GM23248 (cell line): Measurements from ENCODE around the gene SPEF2. TPM values are rescaled to one million over a fixed set of nuclear protein-coding genes. Genes with fewer than 3 reads are reported as not detected.
"Not testable (repeated sequence)": the region's sequence is repeated elsewhere in the genome, so short reads cannot be mapped to it uniquely, and the experiment has no call there.

Experiments used
- DNase-seq: peaks from one replicate; pipeline ENCODE4 v3.0.0-alpha.2; 2015
- H2AFZ ChIP-seq: fragments of 200-600 bp; sonication (generic); 2 replicates; pipeline ENCODE4 v1.6.1; 2016; ENCODE audit warnings: antibody characterized with exemption
- H3F3A ChIP-seq: fragments of 200-600 bp; sonication (generic); 2 replicates; pipeline ENCODE4 v1.6.1; 2016; ENCODE audit warnings: mild to moderate bottlenecking, antibody characterized with exemption, mixed run types; ENCODE audit not compliant: insufficient read depth
- H3K27ac ChIP-seq: fragments of 200-600 bp; sonication (generic); 2 replicates; pipeline ENCODE4 v1.5.1; 2016; ENCODE audit warnings: mild to moderate bottlenecking
- H3K27me3 ChIP-seq: fragments of 200-600 bp; sonication (generic); replicated peaks from 2 replicates; pipeline ENCODE4 v1.6.1; 2016; ENCODE audit warnings: mild to moderate bottlenecking; ENCODE audit not compliant: insufficient read depth
- H3K36me3 ChIP-seq: fragments of 200-600 bp; sonication (generic); 2 replicates; pipeline ENCODE4 v1.6.1; 2016; ENCODE audit warnings: low read depth, mild to moderate bottlenecking
- H3K4me1 ChIP-seq: fragments of 200-600 bp; sonication (generic); 2 replicates; pipeline ENCODE4 v1.6.1; 2016; ENCODE audit warnings: mild to moderate bottlenecking; ENCODE audit not compliant: insufficient read depth
- H3K4me2 ChIP-seq: fragments of 200-600 bp; sonication (generic); one replicate; pipeline ENCODE4 v1.6.1; 2016; ENCODE audit warnings: mild to moderate bottlenecking; ENCODE audit not compliant: unreplicated experiment
- H3K4me3 ChIP-seq: fragments of 200-600 bp; sonication (generic); 2 replicates; pipeline ENCODE4 v1.5.1; 2016; ENCODE audit warnings: mild to moderate bottlenecking
- H3K79me2 ChIP-seq: fragments of 200-600 bp; sonication (generic); 2 replicates; pipeline ENCODE4 v1.6.1; 2016; ENCODE audit warnings: mild to moderate bottlenecking; ENCODE audit not compliant: insufficient read depth
- H3K9ac ChIP-seq: fragments of 200-600 bp; sonication (generic); 2 replicates; pipeline ENCODE4 v1.6.1; 2016; ENCODE audit warnings: mild to moderate bottlenecking
- H3K9me2 ChIP-seq: fragments of 200-600 bp; sonication (generic); 2 replicates; pipeline ENCODE4 v1.6.1; 2016; ENCODE audit warnings: mixed run types, mild to moderate bottlenecking, moderate library complexity; ENCODE audit not compliant: insufficient read depth
- H3K9me3 ChIP-seq: fragments of 200-600 bp; sonication (generic); one replicate; pipeline ENCODE4 v1.6.1; 2017; ENCODE audit warnings: low read depth
- H4K20me1 ChIP-seq: fragments of 200-600 bp; sonication (generic); 2 replicates; pipeline ENCODE4 v1.6.0; 2016; ENCODE audit not compliant: insufficient read depth
- EZH2 ChIP-seq: fragments of 200-600 bp; sonication (generic); IDR thresholded peaks from 2 replicates; pipeline ENCODE4 v1.6.1; 2018; ENCODE audit warnings: antibody characterized with exemption, mild to moderate bottlenecking; ENCODE audit not compliant: insufficient read depth, poor library complexity, severe bottlenecking
- EZH2phosphoT487 ChIP-seq: fragments of 200-600 bp; sonication (generic); IDR thresholded peaks from 2 replicates; pipeline ENCODE4 v1.6.1; 2018; ENCODE audit warnings: antibody characterized with exemption, moderate library complexity, mild to moderate bottlenecking, low read depth; ENCODE audit not compliant: insufficient read depth
- WGBS, 2 experiments: methylation state at CpG; one replicate each; pipeline ENCODE4 v1.1.6; 2015 to 2017; ENCODE audit warnings: low lambda C conversion rate in 2 of 2, low coverage in 1 of 2; ENCODE audit errors: missing lambda C conversion rate in 2 of 2; 5-methylcytosine and 5-hydroxymethylcytosine counted together
- in situ Hi-C: fragments of 300-500 bp; cut with MboI; formaldehyde crosslinking; loops from 2 replicates; pipeline ENCODE4 v1.15.0; 2020
- polyA plus RNA-seq: library from polyadenylated mRNA; unstranded; fragments of >200 nt; fragmentation: Nextera tagmentation; extraction: Ambion mirVana; gene quantifications from 2 replicates; pipeline ENCODE4 v1.2.1, GENCODE V29; 2016
- total RNA-seq: library from RNA; depleted of rRNA; stranded (reverse); fragments of >200 nt; shearing (Covaris generic); gene quantifications from 2 replicates; pipeline ENCODE4 v1.2.3, GENCODE V29; 2014

The SPEF2 gene
- total and polyA plus RNA-seq, 2 experiments from 2014 or later, result 5.3 to 6.7 TPM

GRCh38 chr5:35671541-35672295 is 54.1 kb downstream of the SPEF2 start:
- Histone ChIP-seq H4K20me1 (no peaks in the 10 kb centered on the region), H3K9me2 (no peaks in the 10 kb centered on the region), H3K4me2 (no peak overlapping the region), H3K27ac (no peak overlapping the region), H2AFZ (no peak overlapping the region), H3K79me2 (no peaks in the 10 kb centered on the region), H3K36me3 (no peaks in the 10 kb centered on the region), H3F3A (peaks cover 4% of the 10 kb centered on the region; the same call in 1 of the 2 replicates), H3K4me3 (no peak overlapping the region), H3K4me1 (no peaks in the 10 kb centered on the region), H3K9ac (no peak overlapping the region), H3K27me3 (no peaks in the 10 kb centered on the region), H3K9me3 (no peaks in the 10 kb centered on the region)
- 95 to 98% methylated on average over 5 of the region's 5 CpGs for WGBS, 2 experiments
- TF ChIP-seq EZH2phosphoT487, result no peak
- no peak for TF ChIP-seq EZH2
- no peak for DNase-seq
- in situ Hi-C loops, result no loop called here

DNA sequence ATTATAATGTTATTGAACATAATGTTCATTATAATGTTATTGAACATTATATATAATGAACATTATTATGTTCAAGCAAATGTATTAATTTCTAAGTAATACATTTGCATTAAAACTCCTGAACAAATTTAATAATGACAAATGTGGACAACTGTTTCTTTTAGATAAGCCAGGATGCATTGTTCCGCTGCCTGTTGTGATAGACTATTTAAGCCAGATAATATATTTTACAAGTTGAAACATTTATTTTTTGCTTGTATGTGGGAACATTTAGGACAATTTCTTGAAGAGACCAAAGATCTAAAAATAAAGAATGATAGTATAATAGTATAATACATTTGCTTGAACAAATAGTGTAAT is 54.6 kb downstream of the SPEF2 start:
- H3K9ac ChIP-seq, H2AFZ ChIP-seq, DNase-seq, H3K4me3 ChIP-seq, in situ Hi-C loops, H3K4me2 ChIP-seq, H3K79me2 ChIP-seq, H3K9me2 ChIP-seq, H3F3A ChIP-seq, H3K27me3 ChIP-seq, H4K20me1 ChIP-seq, H3K9me3 ChIP-seq, H3K4me1 ChIP-seq, H3K36me3 ChIP-seq, H3K27ac ChIP-seq: not testable (repeated sequence)
- 94 to 100% methylated on average over 1 of the region's 1 CpG for WGBS, 2 experiments

- peaks cover 4% of the 10 kb centered on the region; the same call in 1 of the 2 replicates for H3F3A ChIP-seq
- H3K9ac ChIP-seq, result no peak overlapping the region
- H3K27me3 ChIP-seq, result no peaks in the 10 kb centered on the region
- no peaks in the 10 kb centered on the region for H3K79me2 ChIP-seq
- H3K36me3 ChIP-seq, result no peaks in the 10 kb centered on the region
- WGBS, 2 experiments, result 50 to 59% methylated on average over 1 of the region's 1 CpG
- no peaks in the 10 kb centered on the region for H3K9me3 ChIP-seq
- no peaks in the 10 kb centered on the region for H4K20me1 ChIP-seq
- in situ Hi-C loops, result no loop called here
- no peaks in the 10 kb centered on the region for H3K9me2 ChIP-seq
- no peak overlapping the region for H2AFZ ChIP-seq
- no peak for DNase-seq
- no peak overlapping the region for H3K4me2 ChIP-seq
- no peak for TF ChIP-seq EZH2
- no peak for TF ChIP-seq EZH2phosphoT487
- no peak overlapping the region for H3K4me3 ChIP-seq
- H3K27ac ChIP-seq, result no peak overlapping the region
- H3K4me1 ChIP-seq, result no peaks in the 10 kb centered on the region
Measured at GRCh38 chr5:35672995-35673394, 55.3 kb downstream of the SPEF2 start.

- no peak overlapping the region for H3K27ac ChIP-seq
- WGBS, 2 experiments, result 64 to 73% methylated on average over 2 of the region's 2 CpGs
- H3K4me1 ChIP-seq, result no peaks in the 10 kb centered on the region
- no peak for DNase-seq
- no peaks in the 10 kb centered on the region for H3K9me2 ChIP-seq
- no peaks in the 10 kb centered on the region for H3K79me2 ChIP-seq
- no peaks in the 10 kb centered on the region for H4K20me1 ChIP-seq
- no peak overlapping the region for H3K9ac ChIP-seq
- H3K27me3 ChIP-seq, result no peaks in the 10 kb centered on the region
- no peak overlapping the region for H2AFZ ChIP-seq
- H3K36me3 ChIP-seq, result no peaks in the 10 kb centered on the region
- no peaks in the 10 kb centered on the region for H3K9me3 ChIP-seq
- no peak for TF ChIP-seq EZH2
- TF ChIP-seq EZH2phosphoT487, result no peak
- peaks cover 4% of the 10 kb centered on the region; the same call in 1 of the 2 replicates for H3F3A ChIP-seq
- no peak overlapping the region for H3K4me3 ChIP-seq
- in situ Hi-C loops, result no loop called here
- no peak overlapping the region for H3K4me2 ChIP-seq
Measured at GRCh38 chr5:35674049-35674448, 56.4 kb downstream of the SPEF2 start.

DNA sequence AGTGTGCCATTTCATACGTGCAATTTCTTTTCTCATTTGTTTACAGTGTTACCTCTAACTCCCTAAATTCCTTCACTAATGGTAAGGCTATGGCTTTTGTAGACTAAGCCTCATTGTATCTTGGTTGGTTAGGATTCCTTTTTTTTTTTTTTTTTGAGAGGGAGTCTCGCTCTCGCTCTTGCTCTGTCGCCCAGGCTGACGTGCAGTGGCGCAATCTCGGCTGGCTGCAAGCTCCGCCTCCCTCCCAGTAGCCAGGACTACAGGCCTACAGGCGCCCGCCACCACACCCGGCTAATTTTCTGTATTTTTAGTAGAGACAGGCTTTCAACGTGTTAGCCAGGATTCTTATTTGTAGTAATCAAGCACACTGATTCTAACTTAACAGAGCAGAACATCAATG is 57.7 kb downstream of the SPEF2 start:
- H3F3A ChIP-seq, result peaks cover 4% of the 10 kb centered on the region; the same call in 1 of the 2 replicates
- H3K4me1 ChIP-seq, result no peaks in the 10 kb centered on the region
- no peak overlapping the region for H3K9ac ChIP-seq
- H3K4me2 ChIP-seq, result no peak overlapping the region
- no peaks in the 10 kb centered on the region for H4K20me1 ChIP-seq
- WGBS, 2 experiments, result 97 to 98% methylated on average over 12 of the region's 12 CpGs
- H2AFZ ChIP-seq, result no peak overlapping the region
- TF ChIP-seq EZH2phosphoT487 (no peak), EZH2 (no peak)
- no peaks in the 10 kb centered on the region for H3K79me2 ChIP-seq
- DNase-seq, result no peak
- H3K9me2 ChIP-seq, result no peaks in the 10 kb centered on the region
- H3K27me3 ChIP-seq, result no peaks in the 10 kb centered on the region
- H3K9me3 ChIP-seq, result no peaks in the 10 kb centered on the region
- in situ Hi-C loops, result no loop called here
- H3K27ac ChIP-seq, result no peak overlapping the region
- no peaks in the 10 kb centered on the region for H3K36me3 ChIP-seq
- H3K4me3 ChIP-seq, result no peak overlapping the region
